Neural cell (in vitro differentiated cells): Measurements from ENCODE around the gene HOXC9. TPM values are rescaled to one million over a fixed set of nuclear protein-coding genes. Genes with fewer than 3 reads are reported as not detected.

Experiments used
- H2AFZ ChIP-seq: fragments of 200-600, 300-800 bp; sonication (generic), shearing (Covaris generic); 2 replicates; pipeline ENCODE4 v1.6.0; 2014; ENCODE audit warnings: low read depth, mild to moderate bottlenecking, antibody characterized with exemption, low read length, moderate library complexity
- H3F3A ChIP-seq: fragments of 200-600 bp; shearing (Covaris generic); 2 replicates; pipeline ENCODE4 v1.6.1; 2016; ENCODE audit warnings: mild to moderate bottlenecking, moderate library complexity, mixed read lengths, antibody characterized with exemption, low read length; ENCODE audit not compliant: insufficient read depth, poor library complexity, severe bottlenecking
- H3K27ac ChIP-seq: fragments of 200-600, 300-800 bp; sonication (generic), shearing (Covaris generic); 2 replicates; pipeline ENCODE4 v1.5.1; 2014; ENCODE audit warnings: mild to moderate bottlenecking, low read length, moderate library complexity
- H3K27me3 ChIP-seq: fragments of 300-800, 200-600 bp; sonication (generic), shearing (Covaris generic); 2 replicates; pipeline ENCODE4 v1.6.0; 2014; ENCODE audit warnings: mild to moderate bottlenecking, low read depth, low read length, moderate library complexity; ENCODE audit not compliant: insufficient read depth
- H3K36me3 ChIP-seq: fragments of 300-800, 200-600 bp; sonication (generic), shearing (Covaris generic); 2 replicates; pipeline ENCODE4 v1.5.1; 2014; ENCODE audit warnings: mild to moderate bottlenecking, antibody characterized with exemption, low read length, moderate library complexity; ENCODE audit not compliant: insufficient read depth
- H3K4me2 ChIP-seq: fragments of 300-800, 200-600 bp; sonication (generic), shearing (Covaris generic); 2 replicates; pipeline ENCODE4 v1.6.0; 2014; ENCODE audit warnings: mild to moderate bottlenecking, low read length
- H3K4me3 ChIP-seq: fragments of 300-800, 200-600 bp; sonication (generic), shearing (Covaris generic); 2 replicates; pipeline ENCODE4 v1.5.1; 2014; ENCODE audit warnings: mild to moderate bottlenecking, low read length, moderate library complexity
- H3K79me2 ChIP-seq: fragments of 200-600 bp; shearing (Covaris generic); replicated peaks from 2 replicates; pipeline ENCODE4 v1.6.0; 2014; ENCODE audit warnings: mild to moderate bottlenecking, low read length, moderate library complexity; ENCODE audit not compliant: insufficient read depth
- H3K9ac ChIP-seq: fragments of 300-800, 200-600 bp; sonication (generic), shearing (Covaris generic); 2 replicates; pipeline ENCODE4 v1.6.1; 2016; ENCODE audit warnings: mild to moderate bottlenecking, low read length, mixed read lengths
- H3K9me2 ChIP-seq: fragments of 200-600 bp; shearing (Covaris generic); 2 replicates; pipeline ENCODE4 v1.6.1; 2016; ENCODE audit warnings: mild to moderate bottlenecking, low read length, mixed read lengths; ENCODE audit not compliant: insufficient read depth
- H3K9me3 ChIP-seq: fragments of 200-600, 300-800 bp; sonication (generic), shearing (Covaris generic); 2 replicates; pipeline ENCODE4 v1.6.1; 2016; ENCODE audit warnings: mild to moderate bottlenecking, mixed run types, low read length, moderate library complexity, mixed read lengths
- H4K20me1 ChIP-seq: fragments of 200-600 bp; shearing (Covaris generic); 2 replicates; pipeline ENCODE4 v1.6.1; 2016; ENCODE audit warnings: mild to moderate bottlenecking, mixed run types; ENCODE audit not compliant: insufficient read depth
- EP300 ChIP-seq: fragments of 450-650 bp; conservative IDR thresholded peaks from 2 replicates; pipeline ENCODE4 v1.6.1; 2014; ENCODE audit warnings: antibody characterized with exemption, mild to moderate bottlenecking, moderate library complexity; ENCODE audit not compliant: poor library complexity, severe bottlenecking
- EZH2 ChIP-seq: fragments of 200-600, 300-800 bp; shearing (Covaris generic), sonication (generic); IDR thresholded peaks from 2 replicates; pipeline ENCODE4 v1.6.1; 2014; ENCODE audit warnings: antibody characterized with exemption, low read length, borderline replicate concordance, mild to moderate bottlenecking; ENCODE audit not compliant: insufficient read depth, poor library complexity, severe bottlenecking
- MXI1 ChIP-seq: fragments of 450-650 bp; conservative IDR thresholded peaks from 2 replicates; pipeline ENCODE4 v1.6.1; 2014; ENCODE audit warnings: antibody characterized with exemption, mild to moderate bottlenecking; ENCODE audit not compliant: poor library complexity, severe bottlenecking
- POLR2AphosphoS5 ChIP-seq: IDR thresholded peaks from 2 replicates; pipeline ENCODE4 v1.6.1; 2012
- RAD21 ChIP-seq: fragments of 450-650 bp; conservative IDR thresholded peaks from 2 replicates; pipeline ENCODE4 v1.6.1; 2014; ENCODE audit warnings: antibody characterized with exemption, mild to moderate bottlenecking, moderate library complexity
- TAF1 ChIP-seq: IDR thresholded peaks from 2 replicates; pipeline ENCODE4 v1.6.1; 2012; ENCODE audit warnings: low read depth
- polyA plus RNA-seq: library from polyadenylated mRNA; depleted of rRNA; stranded (reverse); fragments of >200 nt; gene quantifications from 2 replicates; pipeline ENCODE4 v1.2.3, GENCODE V29; 2014
- TF ChIP-seq, protein P1 (sequence below): fragments of 450-650 bp; IDR thresholded peaks from 2 replicates; pipeline ENCODE4 v1.5.1; 2014; ENCODE audit warnings: antibody characterized with exemption, mild to moderate bottlenecking, moderate library complexity; ENCODE audit not compliant: poor library complexity, severe bottlenecking
- TF ChIP-seq, protein P2 (sequence below): IDR thresholded peaks from 2 replicates; pipeline ENCODE4 v1.6.1; 2012; ENCODE audit warnings: borderline replicate concordance

HOXC9 gene
- polyA plus RNA-seq, 1 donor from 2014 or later: not detected

DNA sequence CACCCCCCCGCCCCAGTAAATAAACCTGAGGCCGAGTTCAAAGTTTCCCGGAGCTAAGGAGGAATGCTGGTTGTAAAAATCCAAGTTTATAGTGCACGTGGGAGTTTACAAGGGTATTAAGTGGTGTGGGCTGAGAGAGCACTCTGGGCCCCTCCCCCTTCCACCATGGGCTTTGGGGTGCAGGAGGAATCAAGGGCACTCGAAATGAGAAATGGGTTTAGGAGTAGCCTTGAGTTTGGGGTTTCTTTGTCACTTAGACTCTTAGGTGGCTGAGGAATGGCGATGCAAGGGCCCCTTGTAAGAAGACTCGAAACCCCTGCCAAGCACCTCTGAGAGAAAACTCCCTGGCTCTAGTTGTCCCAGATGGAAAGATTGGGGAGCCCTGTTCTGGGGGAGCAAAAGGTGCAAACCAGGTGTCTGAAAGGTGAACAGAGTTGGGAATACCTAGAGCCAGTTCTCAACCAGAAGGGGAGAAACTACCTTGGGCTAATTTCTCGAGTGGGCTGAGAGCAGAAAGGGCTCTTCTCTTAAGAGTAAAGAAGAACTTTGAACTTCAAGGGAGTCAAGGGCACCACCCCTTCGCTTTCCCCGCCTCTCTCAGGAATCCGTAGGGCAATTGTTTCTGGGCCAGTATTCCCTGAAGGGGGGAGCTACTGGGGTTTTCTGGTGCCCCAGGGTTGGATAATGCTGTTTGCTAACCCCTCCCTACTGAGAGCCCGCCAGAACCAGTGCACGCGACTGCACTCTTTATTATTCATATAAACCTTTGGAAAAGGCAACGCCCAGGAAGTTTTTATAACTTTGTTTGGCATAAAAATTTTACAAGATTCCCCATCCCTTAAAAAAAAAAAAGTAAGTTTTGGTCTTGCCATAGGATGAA lies 21.2 kb upstream of the HOXC9 start:
- Histone ChIP-seq H3K27me3 (peaks cover 99% of the 10 kb centered on the region), H4K20me1 (no peaks in the 10 kb centered on the region), H2AFZ (no peak overlapping the region), H3K9me2 (no peaks in the 10 kb centered on the region), H3K9ac (no peak overlapping the region), H3K4me2 (no peak overlapping the region), H3K36me3 (no peaks in the 10 kb centered on the region), H3K4me3 (no peak overlapping the region), H3F3A (no peaks in the 10 kb centered on the region), H3K9me3 (no peaks in the 10 kb centered on the region), H3K27ac (no peak overlapping the region), H3K79me2 (no peaks in the 10 kb centered on the region)
- no peak for TF ChIP-seq TAF1

DNA sequence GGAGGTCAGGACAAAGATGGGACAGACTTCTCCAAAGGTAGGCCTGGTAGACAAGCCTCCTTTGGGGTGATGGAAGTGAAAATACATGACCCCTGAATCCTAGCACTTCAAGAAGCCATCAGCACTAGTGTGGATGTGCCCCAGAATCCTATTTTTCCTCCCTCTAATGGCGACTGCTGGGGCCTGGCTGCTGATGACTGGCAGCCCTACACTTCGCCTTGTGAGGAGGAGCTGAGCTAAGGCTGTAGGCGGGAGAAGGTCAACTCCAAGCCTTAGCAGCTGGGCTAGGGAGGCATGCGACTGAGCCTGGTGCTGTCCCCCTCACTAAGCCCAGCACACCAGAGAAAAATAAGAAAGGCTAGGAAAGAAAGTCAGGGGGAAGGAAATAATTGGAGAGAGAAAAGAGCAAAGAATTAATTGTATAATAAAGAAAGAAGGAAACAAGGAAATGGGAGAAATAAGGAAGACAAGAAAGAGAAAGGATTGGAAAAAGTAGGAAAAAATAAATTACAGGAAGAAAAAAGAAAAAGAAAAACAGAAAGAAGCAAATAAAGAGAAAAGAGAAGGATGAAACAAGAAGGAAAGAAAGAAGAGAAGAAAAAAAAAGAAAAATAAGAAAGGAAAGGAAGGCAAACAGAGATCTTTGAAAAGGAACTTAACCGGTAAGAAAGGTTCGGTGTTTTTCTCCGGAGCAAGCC lies 19.7 kb upstream of the HOXC9 start:
- H3K36me3 ChIP-seq: no peaks in the 10 kb centered on the region
- no peak overlapping the region for H2AFZ ChIP-seq
- no peaks in the 10 kb centered on the region for H3K9me2 ChIP-seq
- no peak overlapping the region for H3K9ac ChIP-seq
- H4K20me1 ChIP-seq: no peaks in the 10 kb centered on the region
- H3F3A ChIP-seq: no peaks in the 10 kb centered on the region
- H3K4me2 ChIP-seq: no peak overlapping the region
- no peak overlapping the region for H3K4me3 ChIP-seq
- no peaks in the 10 kb centered on the region for H3K9me3 ChIP-seq
- H3K79me2 ChIP-seq: no peaks in the 10 kb centered on the region
- H3K27me3 ChIP-seq: peaks cover 99% of the 10 kb centered on the region
- H3K27ac ChIP-seq: no peak overlapping the region
- TF ChIP-seq RAD21: no peak
- TF ChIP-seq, protein P1, sequence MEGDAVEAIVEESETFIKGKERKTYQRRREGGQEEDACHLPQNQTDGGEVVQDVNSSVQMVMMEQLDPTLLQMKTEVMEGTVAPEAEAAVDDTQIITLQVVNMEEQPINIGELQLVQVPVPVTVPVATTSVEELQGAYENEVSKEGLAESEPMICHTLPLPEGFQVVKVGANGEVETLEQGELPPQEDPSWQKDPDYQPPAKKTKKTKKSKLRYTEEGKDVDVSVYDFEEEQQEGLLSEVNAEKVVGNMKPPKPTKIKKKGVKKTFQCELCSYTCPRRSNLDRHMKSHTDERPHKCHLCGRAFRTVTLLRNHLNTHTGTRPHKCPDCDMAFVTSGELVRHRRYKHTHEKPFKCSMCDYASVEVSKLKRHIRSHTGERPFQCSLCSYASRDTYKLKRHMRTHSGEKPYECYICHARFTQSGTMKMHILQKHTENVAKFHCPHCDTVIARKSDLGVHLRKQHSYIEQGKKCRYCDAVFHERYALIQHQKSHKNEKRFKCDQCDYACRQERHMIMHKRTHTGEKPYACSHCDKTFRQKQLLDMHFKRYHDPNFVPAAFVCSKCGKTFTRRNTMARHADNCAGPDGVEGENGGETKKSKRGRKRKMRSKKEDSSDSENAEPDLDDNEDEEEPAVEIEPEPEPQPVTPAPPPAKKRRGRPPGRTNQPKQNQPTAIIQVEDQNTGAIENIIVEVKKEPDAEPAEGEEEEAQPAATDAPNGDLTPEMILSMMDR: no peak
- TF ChIP-seq POLR2AphosphoS5: no peak
- TF ChIP-seq, protein P2, sequence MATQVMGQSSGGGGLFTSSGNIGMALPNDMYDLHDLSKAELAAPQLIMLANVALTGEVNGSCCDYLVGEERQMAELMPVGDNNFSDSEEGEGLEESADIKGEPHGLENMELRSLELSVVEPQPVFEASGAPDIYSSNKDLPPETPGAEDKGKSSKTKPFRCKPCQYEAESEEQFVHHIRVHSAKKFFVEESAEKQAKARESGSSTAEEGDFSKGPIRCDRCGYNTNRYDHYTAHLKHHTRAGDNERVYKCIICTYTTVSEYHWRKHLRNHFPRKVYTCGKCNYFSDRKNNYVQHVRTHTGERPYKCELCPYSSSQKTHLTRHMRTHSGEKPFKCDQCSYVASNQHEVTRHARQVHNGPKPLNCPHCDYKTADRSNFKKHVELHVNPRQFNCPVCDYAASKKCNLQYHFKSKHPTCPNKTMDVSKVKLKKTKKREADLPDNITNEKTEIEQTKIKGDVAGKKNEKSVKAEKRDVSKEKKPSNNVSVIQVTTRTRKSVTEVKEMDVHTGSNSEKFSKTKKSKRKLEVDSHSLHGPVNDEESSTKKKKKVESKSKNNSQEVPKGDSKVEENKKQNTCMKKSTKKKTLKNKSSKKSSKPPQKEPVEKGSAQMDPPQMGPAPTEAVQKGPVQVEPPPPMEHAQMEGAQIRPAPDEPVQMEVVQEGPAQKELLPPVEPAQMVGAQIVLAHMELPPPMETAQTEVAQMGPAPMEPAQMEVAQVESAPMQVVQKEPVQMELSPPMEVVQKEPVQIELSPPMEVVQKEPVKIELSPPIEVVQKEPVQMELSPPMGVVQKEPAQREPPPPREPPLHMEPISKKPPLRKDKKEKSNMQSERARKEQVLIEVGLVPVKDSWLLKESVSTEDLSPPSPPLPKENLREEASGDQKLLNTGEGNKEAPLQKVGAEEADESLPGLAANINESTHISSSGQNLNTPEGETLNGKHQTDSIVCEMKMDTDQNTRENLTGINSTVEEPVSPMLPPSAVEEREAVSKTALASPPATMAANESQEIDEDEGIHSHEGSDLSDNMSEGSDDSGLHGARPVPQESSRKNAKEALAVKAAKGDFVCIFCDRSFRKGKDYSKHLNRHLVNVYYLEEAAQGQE: no peak
- no peak for TF ChIP-seq EP300
- no peak for TF ChIP-seq EZH2
- no peak for TF ChIP-seq MXI1
- no peak for TF ChIP-seq TAF1
